Mucosa of stomach (tissue), 1 donor: ENCODE data around the gene SAMD14.
"Not testable (repeated sequence)": the region's sequence is repeated elsewhere in the genome, so short reads cannot be mapped to it uniquely, and the experiment has no call there.

Experiments used
- H3K27me3 ChIP-seq: one replicate; pipeline ENCODE4 v1.7.0; 2013; ENCODE audit warnings: mild to moderate bottlenecking, low read length; ENCODE audit not compliant: control insufficient read depth, insufficient read depth
- H3K36me3 ChIP-seq: one replicate; pipeline ENCODE4 v1.7.0; 2013; ENCODE audit warnings: low read length; ENCODE audit not compliant: control insufficient read depth, insufficient read depth
- H3K4me1 ChIP-seq: one replicate; pipeline ENCODE4 v1.7.0; 2013; ENCODE audit warnings: mild to moderate bottlenecking, low read length; ENCODE audit not compliant: control insufficient read depth, insufficient read depth
- H3K4me3 ChIP-seq: one replicate; pipeline ENCODE4 v1.7.0; 2013; ENCODE audit warnings: low read length
- H3K9ac ChIP-seq: one replicate; pipeline ENCODE4 v1.7.0; 2013; ENCODE audit warnings: mild to moderate bottlenecking, low read length, moderate library complexity
- H3K9me3 ChIP-seq: one replicate; pipeline ENCODE4 v1.7.0; 2013; ENCODE audit warnings: mild to moderate bottlenecking, low read length, moderate library complexity; ENCODE audit not compliant: control insufficient read depth
- donor health status: Pancreatic carcinoma.

The SAMD14 gene

DNA sequence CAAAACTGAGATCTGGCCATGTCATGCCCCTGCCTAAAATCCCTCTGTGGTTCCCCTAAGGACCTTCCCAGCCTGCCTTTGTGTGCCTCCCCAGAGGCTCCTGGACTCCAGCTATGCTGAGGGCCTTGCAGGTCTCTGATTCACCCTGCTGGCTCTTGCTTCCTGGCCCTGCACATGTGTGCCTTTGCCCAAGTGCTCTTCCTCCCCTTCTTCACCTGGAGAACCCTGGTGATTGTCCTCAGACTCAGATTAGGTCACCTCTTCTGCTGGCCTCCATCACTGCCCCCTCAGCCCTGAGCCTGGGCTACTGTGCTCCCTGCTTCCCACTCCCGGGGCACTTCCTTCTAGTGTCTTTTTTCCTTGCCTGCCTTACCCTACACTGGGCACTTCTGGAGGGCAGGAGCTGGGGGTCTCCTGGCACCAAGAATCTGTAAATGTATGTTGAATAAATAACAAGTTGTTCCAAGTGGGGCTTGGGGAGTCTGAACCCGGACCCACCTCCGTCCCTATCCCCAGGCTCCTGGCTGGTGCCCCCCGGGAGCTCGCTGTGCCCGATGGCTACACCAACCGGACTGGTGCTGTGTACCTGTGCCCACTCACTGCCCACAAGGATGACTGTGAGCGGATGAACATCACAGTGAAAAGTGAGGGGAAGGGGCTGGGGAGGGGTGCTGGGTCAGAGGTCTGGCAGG is 66.3 kb downstream of the SAMD14 start:
- Histone ChIP-seq H3K27me3 (no peaks in the 10 kb centered on the region), H3K36me3 (no peaks in the 10 kb centered on the region), H3K9me3 (no peaks in the 10 kb centered on the region), H3K4me3 (no peak overlapping the region), H3K4me1 (peaks cover 56% of the 10 kb centered on the region), H3K9ac (no peak overlapping the region)

DNA sequence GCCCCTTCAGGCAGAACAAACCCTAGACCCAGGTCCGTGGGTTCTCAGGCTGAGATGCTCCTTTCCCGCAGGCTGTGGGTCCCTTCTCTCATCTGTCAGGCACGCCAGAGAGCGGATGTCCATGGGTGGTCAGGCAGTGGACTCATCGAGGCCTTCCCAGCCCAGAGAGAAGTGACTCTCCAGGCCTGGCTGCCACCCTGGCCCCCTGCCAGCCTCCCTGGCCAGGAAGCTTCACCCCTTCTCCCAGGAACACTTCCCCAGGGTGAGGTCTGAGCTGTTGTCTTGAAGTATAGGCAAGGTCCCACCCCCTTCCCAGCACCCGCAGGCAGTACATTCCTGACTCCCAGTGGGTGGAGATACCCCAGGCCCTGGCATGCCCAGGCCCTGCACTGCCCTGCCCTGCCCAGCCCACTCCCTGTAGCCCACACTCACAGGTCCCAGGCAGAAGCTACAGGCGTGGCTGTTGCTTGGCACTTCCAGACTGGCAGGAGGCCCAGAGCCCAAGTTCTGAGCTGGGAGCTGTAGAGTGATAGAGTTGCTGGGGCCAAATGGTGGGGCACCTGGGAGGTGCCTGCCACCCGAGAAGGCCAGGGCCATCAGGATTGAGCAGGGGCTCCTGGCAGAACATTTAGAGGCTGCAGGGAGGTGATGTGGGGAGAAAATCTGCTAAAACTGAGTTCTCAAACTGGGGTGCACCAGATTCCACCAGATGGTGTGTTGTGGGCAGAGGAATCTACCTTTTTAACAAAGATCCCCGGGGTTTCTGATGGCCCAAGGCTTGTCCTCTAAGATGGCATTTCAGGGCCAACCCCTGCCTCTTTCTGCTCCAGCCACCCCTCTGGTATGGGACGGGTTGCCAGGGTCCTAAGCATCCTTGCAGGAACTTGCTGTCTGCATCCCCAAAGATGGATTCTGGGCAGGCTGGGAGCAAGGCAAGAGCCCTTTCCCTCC is 67.4 kb downstream of the SAMD14 start:
- no peak overlapping the region for H3K4me3 ChIP-seq
- peak overlapping the region; percentile 36 for H3K9ac ChIP-seq
- no peaks in the 10 kb centered on the region for H3K27me3 ChIP-seq
- H3K36me3 ChIP-seq: no peaks in the 10 kb centered on the region
- H3K4me1 ChIP-seq: peaks cover 67% of the 10 kb centered on the region
- no peaks in the 10 kb centered on the region for H3K9me3 ChIP-seq

DNA sequence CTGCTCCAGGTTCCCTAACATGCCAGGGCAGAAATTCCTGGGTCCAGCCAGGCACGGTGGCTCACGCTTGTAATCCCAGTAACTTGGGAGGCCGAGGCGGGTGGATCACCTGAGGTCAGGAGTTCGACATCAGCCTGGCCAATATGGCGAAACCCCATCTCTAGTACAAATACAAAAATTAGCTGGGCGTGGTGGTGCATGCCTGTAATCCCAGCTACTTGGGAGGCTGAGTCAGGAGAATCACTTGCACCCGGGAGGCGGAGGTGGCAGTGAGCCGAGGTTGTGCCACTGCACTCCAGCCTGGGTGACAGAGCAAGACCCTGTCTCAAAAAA is 68.3 kb downstream of the SAMD14 start:
- peak overlapping the region; percentile 7 for H3K9ac ChIP-seq
- not testable (repeated sequence) for H3K36me3 ChIP-seq, H3K4me3 ChIP-seq, H3K27me3 ChIP-seq, H3K9me3 ChIP-seq
- H3K4me1 ChIP-seq: peaks cover 73% of the 10 kb centered on the region

DNA sequence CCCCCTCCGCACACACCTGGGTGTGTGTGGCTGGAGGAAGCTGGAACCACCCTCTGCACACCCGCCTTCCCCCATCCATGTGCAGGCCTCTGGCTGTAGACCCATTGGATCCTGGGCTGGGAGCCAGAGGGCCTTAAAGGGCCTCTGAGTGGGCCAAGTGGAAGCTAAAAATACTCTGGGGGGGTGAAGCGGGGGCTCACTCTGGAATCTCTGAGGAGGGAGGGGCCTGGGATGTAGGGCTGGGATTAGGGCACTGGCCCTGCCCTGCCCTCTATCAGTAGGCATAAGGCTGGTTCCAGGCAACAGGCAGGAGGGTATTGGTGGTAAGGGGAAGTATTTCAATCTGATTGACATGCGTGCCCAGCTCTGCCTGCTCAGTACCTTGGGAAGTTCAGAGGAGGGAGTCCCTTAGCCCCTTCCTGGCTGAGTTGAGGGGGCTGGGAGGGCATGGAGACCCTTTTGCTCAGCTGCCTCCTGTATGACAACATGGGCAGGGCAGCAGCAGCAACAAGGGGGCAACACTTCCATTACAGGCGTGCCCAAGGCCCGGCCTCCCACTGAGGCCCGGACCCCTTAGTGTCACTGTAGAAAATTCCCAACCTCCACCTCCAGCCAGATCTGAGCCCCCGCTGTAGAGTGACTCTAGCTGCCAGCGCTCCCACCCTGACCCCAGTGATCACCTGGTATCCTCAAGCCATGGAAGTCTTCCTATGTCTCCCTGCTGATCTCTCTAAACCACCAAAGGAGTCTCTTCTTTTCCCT is 68.8 kb downstream of the SAMD14 start:
- Histone ChIP-seq H3K9me3 (no peaks in the 10 kb centered on the region), H3K27me3 (no peaks in the 10 kb centered on the region), H3K9ac (peak overlapping the region; percentile 7), H3K36me3 (no peaks in the 10 kb centered on the region), H3K4me3 (no peak overlapping the region), H3K4me1 (peaks cover 73% of the 10 kb centered on the region)
